Ecto neural progenitor cell (in vitro differentiated cells): Measurements from ENCODE around the gene MYL1.

Experiments used
- DNase-seq: peaks from one replicate; pipeline ENCODE4 v3.0.0-alpha.2; 2018; ENCODE audit warnings: low spot score

Gene MYL1

DNA sequence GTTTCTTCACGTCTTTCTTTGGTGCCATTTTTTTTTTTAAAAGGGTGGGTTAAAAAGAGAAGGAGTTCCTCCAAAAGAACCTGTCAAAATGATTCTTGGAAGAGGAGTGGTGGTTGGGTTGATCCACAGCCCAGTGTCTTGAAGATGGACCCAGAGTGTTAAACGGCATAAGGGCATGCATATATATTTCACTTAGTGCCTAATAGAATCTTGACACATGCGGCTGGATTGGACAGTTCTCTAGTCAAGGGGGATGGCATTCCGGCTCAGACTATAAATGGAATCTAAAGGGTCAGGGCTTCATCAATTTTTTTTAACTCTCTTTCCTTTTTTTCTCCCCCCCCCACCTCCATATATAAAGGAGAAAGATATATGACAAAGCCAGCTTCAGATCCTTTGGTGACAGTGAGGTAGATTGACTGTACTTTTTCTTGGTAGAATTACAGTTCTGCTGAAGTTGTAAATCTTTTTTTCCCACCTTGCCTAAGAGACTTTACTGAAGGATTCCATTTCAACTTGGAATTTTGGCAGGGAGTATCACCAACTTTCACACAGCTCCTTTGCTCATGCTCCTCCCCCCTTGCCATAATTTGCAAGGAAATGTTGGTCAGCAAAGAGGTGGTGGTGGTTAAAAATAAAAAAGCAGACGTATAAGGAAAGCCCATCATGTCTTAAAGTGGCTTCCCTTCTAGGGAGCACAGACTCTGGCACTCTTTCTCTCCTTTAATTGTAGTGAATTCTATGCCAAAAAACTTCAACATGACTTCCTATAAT lies at the start of gene MYL1:
TSS of gene MYL1 (minus strand) at position 160 of the 774 bp plus-strand sequence. CDS start at position 28, 132 bp downstream.
- no peak for DNase-seq

DNA sequence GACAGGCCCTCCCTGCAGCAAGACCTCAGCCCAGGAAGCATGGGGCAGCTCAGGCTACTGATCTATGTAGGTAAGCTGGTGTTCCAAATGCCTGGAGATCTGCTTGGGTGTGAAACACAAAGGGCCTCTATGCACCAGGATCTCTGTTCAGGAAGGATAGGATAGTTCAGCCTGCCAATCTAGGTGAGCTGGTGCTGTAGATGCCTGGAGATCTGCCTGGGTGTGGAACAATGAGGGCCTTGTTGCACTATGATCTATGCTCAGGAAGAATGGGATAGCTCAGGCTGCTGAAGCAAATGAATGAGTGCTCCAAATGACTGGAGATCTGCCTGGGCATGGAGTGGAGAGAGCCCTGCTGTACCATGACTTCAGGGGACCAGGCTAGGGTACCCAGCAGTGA lies 48.9 kb upstream of the MYL1 start:
- DNase-seq, result no peak

DNA sequence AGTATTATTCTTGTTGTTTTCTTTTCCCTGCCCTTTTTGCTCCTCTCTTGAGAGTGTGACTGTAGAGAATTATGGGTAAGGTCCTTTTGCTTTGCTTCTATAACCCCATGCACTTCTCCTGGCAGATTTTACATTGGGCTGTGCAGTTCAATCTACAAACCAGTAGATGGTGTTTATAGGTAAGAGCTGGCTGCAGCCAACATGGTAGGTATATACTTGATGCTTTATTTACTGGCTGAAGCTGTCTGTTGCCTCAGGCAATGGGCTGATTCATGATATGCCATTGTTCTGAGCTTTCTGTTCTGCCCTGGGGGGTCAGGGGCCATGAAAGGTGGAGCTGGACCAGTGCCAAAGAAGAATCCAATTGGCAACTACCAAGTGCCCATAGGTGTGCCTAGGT lies 48.3 kb upstream of the MYL1 start:
- DNase-seq, result no peak

DNA sequence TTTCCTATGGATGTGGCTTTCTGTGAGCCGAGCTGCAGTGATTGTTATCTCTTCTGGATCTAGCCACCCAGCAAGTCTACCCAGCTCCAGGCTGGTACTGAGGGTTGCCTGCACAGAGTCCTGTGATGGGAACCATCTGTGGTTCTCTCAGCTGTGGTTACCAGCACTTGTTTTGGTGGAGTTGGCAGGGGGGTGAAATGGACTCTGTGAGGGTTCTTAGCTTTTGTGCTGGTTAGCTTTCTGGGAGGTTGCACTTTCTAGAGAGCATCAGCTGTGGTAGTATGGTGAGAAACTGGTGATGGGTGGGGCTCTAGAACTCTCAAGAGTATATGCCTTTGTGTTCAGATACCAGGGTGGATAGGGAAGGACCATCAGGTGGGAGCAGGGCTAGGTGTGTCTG lies 45.4 kb upstream of the MYL1 start:
- DNase-seq, result no peak

DNA sequence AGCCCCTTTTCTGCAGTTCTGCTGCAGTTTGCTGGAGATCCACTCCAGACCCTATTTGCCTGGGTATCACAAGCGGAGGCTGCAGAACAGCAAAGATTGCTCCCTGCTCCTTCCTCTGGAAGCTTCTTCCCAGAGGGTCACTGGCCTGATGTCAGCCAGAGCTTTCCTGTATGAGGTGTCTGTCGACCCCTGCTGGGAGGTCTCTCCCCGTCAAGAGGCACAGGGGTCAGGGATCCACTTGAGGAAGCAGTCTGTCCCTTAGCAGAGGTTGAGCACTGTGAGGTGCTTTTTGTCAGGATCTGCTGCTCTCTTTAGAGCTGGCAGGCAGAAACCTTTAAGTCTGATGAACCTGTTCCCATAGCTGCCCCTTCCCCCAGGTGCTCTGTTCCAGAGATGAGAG lies 42.0 kb upstream of the MYL1 start:
- no peak for DNase-seq

DNA sequence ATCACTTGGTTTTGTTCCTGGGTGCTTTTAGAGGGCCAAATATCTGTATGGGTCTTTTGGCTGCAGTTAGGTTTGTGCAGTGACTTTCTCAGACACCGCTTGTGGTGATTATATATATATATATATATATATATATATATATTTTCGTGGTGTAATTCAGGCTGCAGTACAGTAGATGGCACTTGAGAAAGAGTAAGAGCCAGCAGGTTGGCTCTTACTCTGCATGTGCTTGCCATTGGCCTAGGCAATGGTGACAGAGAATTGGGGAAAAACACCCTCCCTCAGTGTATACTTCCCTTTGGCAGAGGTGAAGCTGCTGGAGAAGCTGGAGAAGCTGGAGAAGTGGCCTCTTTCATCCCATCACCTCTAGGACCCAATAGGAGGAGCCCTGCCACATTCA lies 22.2 kb upstream of the MYL1 start:
- DNase-seq, result no peak

DNA sequence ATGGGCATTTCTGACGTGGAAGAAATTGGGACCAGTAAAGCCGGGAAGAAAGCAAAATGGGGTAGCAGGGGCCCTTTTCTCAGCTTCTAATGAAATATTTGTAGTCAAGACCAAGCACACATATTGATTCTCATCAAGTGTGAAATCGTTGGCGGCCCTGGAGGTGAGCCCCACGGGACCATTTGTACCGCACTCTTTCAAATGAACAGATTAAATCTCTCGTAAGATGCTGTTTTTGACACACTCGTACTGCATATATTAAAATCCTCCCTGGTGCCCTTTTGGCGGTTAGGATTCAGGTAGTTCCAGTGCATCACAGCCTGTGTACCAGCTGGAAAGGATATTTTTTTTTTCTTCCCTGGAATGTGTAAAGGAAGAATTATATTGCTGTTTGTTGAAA lies 9.9 kb upstream of the MYL1 start:
- DNase-seq, result no peak

DNA sequence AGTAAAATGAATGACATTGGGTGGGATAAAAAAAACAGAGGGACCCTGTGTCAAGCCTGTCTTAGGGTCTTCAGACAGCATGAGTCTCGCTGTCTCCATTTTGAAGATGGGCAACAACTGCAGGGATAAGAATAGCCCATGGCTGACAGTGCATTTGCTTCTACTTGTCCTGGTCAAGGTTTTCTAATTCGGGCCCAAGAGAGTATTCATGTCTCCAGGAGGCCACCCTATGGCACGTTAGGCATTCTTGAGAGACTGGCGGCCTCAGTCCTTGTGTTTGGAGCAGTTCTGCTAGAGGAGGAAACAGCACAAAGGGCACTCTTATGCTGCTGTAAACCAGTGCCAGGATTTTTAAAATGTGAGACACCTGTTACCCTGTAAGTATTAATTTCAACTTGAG lies 9.5 kb upstream of the MYL1 start:
- no peak for DNase-seq

DNA sequence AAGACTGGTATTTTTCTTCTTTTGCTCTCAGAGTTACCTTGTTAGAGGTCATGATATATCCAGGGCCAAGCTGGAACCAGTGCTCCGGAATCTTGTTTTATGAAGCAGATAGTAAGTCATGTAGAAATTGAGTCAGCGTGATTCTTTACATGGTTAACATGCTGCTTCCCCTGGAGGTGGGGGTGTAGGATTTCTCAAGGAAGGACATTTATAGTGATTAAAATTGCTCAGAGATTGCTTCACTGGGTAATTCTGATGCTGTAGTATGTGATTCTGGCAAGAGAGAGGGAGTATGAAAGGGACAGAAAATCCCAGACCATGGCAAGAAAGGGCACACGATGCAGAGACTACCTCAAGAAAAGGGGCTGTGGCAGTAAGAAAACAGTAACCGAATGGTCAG lies 8.0 kb upstream of the MYL1 start:
- DNase-seq, result no peak

DNA sequence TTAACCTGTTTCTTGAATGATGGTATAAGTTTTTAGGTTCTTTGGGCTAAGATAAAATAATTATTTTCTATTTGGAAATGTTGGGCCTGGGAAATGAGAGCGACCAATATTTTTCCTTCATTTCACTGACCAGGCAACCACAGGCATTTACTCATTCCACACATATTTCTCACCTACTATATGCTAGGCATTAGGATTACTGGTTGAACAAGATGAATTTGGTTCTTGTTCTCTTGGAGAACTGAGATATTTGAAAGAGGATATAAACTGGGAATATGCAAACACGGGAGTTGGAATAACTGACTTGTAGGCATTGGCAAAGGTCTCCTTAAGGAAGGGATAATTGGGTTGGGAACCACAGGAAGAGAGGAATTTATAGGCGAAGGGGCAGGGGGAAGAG lies 3.9 kb upstream of the MYL1 start:
- no peak for DNase-seq

DNA sequence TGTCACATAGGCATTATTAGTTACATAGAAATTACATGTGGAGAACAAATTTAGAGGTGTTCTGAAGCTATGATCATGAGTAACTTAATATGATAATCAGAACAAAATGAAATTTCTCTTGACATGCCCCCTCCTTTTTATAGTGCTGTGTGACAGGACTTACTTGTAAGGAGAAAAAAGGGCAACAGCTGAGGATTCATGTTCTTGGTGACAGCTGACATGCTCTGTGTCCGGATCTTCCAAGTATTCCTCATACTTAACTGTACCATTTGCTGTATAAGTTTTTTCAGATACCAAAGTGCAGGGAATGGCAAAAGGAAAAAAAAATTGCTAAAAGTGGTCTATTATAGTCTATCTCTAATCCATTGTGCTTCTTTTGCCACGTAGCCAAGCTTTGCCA lies 3.5 kb upstream of the MYL1 start:
- no peak for DNase-seq

DNA sequence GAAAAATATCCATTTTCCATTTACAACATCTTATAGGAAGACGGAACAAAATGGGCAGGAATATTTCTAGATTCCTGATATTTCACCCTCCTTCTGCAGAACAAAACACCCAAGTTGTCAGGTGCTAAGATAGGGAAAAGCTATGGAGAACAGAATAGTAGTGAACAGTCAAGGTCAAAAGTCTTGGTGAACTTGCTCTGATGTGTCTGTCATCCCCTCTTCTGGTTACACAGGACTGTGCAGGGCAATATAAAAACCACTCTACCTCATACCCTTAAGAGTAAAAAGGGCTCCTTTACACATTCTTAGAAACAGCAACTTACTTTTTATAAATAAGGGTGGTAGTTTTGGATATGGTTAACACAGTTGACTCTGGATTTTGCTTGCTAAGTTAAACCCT lies 4.4 kb downstream of the MYL1 start:
- DNase-seq, result no peak

DNA sequence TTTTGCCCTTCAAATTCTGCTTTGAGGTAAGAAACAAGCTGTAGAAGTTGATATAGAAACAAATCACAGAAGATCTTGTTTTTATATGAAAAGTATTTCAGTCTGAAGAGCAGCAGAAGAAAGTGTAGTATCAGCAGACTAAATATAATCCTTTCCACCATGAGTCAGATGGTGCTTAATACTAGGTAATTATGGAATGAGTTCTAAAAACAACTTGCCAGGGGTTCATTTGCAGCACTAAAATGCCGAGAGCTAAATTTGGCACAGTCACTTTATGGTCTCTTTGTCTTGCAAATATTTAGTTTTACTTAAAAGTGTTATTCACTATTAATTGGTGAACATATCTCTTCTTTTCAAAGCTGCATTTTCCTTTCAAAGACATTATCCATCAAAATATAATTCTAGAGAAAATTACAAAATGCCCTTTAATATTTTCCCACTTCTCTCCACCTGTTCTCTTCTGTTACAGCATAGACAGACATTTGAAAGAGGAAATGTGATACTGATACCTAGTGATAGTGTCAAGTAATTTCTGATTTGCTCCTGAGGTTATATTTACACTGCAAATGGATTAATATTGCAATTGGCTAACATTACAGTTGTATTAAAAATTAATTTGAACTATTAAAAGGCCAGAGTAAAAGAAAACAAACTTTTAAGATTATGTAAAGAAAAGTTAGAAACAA lies 5.3 kb downstream of the MYL1 start:
- no peak for DNase-seq

DNA sequence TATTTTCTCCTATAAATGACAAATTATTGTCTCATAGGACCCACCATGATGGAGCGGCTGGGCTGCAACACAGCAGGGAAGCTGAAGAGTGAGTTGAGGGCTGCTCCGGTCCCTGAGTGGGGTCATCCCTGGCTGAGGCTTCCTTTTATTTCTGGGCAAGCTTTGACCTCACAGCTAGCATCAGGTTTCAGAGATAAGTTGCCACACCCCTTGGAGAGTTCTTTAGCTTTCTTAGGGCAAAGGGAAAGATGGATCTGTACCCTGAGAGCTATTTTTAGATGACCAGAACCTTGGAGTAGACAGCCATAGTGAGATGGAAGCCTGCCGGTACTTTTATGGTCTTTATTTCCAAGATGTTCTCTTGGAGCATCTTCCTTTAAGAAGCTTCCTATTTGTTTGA lies 11.5 kb downstream of the MYL1 start:
- DNase-seq, result no peak

DNA sequence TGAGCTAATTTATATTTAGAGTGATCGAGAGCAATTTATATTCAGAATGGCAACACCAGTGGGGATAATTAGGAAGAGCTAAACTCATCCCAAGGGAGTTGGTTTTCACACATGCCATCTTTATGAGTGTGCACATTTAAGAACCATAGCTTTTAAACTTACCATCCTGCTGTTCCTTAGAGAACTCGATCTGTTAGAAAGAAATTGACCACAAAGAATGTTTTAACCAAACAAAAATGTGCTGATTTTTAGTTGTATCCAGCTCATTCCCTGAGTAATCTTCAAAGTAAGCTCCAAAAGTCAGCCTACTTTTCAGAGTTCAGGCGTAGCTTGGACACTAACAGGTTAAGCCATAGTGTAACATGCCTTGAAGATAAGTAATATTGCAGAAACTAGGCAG lies 12.6 kb downstream of the MYL1 start:
- no peak for DNase-seq

DNA sequence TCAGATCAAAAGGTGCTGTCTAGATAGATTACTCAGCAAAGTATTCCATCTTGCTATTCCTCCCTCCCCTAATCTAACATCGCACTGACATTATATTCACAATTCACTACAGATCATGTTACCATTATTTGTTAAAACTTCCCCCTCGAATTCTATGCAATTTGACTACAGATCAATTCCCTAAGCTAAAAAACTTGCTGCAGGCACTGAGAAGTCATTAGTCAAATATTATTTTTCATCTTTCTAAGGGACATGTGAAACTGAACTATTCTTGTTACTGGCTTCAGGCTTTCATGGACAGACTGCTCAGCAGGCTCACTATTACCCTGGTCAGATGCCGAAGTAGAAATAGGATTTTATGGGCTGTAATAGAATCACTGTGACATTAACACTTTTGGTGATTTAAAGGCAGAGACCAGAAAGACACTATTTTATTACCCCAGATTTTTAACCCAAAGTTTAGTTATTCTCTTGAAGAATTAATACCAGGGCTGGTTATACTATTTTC lies 15.1 kb downstream of the MYL1 start:
- DNase-seq, result no peak

DNA sequence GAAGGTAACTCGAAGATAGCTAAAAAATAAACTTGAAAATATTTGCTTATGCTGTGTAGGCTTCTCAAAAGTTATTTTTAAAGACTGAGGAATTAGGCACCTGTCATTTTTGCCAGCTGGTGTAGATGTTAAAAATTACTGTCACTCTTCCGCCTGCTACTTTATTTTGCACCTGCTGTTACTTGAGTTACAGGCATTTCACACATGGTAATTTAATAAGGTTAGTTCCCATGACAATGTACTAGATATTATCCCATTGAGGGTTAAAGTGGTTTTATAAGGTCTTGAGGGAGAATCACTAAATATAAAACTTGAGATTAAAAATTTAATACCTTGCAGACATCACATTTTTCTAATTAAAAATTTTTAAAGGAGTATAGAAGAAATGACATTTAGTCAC lies 26.6 kb downstream of the MYL1 start:
- no peak for DNase-seq

DNA sequence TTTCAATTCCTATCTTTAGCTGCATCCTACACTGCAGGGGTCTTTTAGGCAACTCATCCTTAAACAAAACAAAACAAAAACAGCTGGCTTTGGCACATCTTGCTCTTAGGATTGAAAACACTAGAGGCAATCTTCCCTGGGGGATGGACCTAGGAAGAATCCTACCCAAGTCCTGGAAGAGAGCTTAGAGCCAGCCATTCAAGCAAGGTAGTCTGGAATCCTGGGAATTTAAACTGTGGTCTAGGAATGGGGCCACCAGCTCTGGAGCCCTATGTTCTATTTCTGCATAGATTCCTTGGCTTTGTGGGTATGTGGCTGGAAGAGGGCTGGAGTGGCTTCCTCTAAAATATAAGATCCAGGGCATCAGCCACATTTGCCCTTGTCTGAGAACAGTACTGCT lies 27.7 kb downstream of the MYL1 start:
- DNase-seq, result no peak

DNA sequence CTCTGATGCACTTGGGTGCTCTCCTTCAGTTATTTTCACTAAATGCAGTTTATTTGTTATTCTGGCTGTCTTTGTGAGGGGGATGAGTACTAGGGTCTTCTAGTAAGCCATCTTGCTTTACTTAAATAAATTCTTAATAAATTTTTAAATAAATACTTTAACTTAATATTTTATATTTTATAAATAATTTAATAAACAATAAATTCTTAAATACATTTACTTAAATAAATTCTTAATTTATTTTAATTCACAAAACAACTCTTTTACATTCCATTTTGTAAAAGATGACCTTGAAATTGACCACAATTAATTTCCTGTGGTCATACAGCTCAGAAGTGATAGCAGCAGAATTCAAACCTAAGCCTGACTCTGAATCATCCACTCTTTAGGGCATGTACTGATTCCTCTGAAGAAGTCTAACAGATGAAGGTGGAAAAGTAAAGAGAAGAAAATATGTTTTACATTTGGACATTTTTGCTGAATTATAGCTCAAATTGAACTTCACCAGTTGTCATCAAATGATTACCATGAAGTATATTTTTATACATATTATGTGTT lies 28.8 kb downstream of the MYL1 start:
- DNase-seq, result no peak

DNA sequence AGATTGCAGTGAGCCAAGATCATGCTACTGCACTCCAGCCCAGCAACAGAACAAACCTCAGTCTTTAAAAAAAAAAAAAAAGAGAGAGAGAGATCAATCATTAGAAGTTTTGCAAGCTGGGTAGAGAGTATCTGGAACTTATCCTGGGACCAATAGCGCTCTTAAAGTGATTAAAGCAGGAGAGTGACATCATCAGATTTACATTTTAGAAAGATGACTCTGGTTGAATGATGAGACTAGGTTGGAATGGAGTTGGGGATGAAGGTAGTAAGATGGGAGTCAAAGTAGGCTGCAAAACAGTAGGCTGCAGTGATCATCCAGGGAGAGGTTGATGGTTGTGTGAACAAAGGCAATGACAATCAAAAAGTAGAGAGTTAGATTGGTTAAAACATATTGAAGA lies 37.8 kb downstream of the MYL1 start:
- DNase-seq, result no peak

DNA sequence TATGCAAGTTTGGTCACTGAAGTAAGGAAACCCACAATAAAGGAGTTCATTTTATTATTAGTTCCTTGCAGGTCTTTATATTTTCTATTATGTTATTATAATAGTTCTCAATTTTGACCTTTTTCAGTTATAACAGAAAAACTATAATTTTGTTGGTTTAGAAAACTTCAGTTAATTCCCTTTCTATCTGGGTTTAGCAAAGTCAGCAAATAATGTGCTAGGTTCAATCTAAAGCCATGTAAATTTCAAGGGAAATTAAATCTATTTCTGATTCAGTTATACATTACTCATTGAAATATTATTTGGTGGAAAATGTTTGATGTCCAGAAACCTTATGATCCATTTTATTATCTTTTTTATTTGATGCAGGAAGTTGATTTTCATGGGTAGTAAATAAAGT lies 43.7 kb downstream of the MYL1 start:
- no peak for DNase-seq

DNA sequence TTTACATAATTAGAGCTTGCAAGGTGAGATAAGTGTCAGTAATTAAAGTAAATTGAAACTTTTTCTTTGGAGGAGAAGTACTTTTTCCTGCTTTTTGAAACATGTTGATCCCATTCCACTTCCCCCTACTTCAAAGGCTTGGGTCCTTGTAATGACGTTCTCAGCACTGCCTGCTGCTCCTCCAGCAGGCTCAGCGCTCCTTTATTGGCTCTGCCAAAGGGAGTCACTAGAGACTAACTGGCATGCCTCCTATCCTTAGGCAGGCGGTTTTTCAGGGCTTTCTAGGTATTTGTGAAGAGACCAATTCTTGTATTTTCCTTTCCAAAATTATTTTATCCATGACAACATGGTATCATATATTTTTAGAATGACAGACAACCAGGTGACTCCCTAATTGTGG lies 45.8 kb downstream of the MYL1 start:
- no peak for DNase-seq

DNA sequence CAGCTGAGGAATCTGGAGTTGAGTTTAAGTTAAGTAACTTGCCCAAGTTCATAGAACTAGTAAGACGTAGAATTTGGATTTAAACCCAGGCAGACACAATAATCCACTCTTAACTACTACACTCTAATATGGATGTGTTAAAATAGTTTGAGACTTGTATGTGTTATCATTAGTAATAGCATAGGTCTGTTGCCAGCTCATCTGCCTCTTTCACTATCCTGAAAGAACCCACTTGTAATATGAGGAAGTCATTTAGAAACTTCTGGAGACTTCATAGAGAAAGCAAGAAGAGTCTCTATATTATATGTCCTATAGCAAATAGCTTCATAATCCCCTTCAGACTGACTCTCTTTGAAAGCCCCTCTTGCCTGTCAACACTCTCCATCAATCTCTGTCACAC lies 46.7 kb downstream of the MYL1 start:
- no peak for DNase-seq

DNA sequence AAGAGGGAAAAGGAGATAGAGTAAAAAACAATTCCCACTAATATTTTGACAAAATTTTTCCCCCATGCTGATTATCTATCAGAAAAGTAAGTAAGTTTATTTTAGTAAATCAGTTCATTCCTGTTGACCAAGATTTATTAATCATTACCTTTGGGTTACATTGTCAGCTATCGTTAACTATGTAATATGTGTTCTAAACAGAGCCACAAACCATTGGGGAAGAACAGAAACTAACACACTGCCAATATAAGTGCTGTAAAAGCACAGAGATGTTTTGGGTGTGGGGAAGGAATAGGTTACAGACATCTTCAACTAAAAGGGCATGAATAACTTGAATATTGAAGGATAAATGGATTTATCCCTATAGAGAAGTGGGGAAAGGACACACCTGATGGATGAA lies 47.3 kb downstream of the MYL1 start:
- no peak for DNase-seq
